ENCODE results near the gene LHFPL2.

Gene LHFPL2

DNA sequence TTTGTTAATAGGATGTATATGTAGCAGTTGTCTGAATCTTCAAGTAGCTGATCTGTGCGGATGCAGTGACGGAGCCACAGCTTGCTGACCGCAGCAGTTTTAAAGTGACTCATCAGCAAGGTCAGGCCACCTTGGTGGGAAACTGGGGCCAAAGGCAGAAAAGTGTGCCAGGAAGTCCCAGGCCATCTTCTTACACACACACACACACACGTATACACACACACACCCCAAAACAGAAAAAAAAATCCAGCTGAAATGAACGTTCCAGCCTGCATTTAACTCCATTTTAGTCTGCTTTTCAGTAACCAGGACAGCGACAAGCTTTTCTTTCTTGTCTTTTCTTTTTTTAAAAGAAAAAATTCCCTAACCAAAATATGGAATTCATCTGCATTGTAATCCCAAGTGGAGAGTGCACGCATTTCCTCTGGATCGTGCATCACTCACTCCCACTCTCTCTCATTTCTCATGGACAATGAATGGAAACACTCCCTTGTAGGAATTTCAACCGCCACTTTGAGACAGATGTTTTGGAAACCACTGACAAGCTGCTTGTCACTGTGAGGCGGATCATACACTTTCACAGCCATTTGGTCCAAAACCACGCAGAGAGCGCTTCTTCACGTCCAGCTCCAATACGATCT, 103.9 kb downstream of the LHFPL2 start:
- DNase-seq (ENCODE audit: low spot score) = no peak

DNA sequence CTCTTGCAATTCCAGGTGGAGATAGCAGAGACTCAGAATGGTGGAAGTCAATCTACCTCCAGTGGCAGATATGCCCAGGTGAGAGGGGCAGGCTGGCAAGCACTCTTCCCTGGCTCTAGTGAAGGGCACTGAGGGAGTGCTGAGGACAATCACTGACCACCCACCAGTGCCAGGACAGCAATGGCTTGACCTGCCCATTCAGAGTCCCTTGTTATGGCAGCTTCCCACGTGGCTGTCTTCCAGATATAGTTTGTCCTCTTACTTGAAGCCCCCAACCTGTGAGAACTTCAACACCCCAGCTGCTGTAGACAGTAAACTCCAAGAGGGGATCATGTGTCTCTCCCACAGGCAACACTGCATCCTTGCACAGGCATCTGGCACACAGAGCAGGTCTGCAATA, 104.7 kb downstream of the LHFPL2 start:
- DNase-seq (ENCODE audit: low spot score) = no peak

DNA sequence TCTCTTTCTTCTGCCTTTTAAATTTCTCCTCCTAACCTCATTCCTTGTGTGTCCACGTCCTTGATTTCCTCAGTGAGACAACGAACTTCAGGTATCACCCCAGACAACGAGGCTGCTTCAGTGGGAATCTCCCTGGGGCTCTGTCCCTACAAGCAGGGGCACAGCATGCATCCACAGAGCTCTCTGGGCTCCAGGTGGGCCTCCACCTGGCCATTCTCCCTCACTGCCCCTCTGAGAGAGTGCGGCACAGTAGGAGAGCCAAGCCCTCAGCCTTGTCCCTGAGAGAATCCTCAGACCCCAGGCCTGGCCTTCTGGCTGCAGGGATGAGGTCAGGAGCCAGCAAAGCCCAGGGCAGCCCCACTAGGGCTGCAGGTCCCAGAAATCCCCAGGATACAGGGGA, 105.3 kb downstream of the LHFPL2 start:
- no peak for DNase-seq (ENCODE audit: low spot score)

DNA sequence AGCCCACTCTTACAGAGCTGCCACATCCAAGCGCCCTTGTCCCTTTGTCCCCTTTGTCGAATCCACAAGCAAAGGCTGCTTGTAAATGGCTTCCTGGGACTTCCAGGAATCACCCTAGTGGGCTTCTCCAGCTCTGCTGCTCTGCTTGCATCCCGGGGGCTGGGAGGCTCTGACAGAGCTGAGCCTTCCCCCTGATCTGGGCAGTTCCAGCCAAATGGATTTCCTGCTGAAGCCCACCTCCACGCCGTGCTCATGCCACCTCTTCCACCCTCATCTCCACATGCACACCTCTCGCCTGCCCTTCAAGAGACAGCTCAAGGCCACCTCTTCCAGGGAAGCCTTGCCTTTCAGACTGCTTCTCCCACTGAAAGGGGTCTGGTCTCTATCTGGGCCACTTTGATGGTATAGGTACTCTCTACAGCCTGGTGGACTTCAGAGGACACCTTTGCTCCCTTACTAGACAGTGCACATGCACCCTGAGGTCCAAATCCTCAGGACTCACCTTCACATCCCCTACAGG, 106.2 kb downstream of the LHFPL2 start:
- no peak for DNase-seq (ENCODE audit: low spot score)

DNA sequence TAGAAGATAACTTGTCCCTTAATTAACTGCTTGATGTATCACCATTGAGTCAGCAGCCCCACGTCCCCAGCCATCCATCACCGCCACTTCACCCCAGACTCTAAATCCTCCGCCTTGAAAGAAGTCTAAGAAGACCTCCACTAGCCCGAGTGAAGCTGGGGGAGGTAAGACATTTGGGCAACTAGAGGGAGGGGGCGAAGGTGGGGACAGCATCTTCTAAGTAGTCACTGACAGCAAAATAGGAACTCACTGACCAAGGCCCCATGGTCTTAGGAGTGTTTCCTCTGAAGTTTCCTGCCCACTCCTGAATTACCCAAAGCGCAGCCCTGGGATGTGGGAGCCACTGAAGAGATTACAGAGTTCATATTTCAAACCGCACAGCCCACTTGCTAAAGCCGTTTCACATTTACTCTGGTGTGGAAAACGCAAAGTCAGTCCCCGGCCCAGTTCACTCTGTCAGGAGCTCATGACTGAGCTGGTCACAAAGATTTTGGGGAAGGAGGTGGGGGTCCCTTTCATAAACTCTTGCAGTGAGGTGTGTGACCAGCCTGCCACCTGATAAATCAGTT, 107.4 kb downstream of the LHFPL2 start:
- DNase-seq (ENCODE audit: low spot score) = no peak

DNA sequence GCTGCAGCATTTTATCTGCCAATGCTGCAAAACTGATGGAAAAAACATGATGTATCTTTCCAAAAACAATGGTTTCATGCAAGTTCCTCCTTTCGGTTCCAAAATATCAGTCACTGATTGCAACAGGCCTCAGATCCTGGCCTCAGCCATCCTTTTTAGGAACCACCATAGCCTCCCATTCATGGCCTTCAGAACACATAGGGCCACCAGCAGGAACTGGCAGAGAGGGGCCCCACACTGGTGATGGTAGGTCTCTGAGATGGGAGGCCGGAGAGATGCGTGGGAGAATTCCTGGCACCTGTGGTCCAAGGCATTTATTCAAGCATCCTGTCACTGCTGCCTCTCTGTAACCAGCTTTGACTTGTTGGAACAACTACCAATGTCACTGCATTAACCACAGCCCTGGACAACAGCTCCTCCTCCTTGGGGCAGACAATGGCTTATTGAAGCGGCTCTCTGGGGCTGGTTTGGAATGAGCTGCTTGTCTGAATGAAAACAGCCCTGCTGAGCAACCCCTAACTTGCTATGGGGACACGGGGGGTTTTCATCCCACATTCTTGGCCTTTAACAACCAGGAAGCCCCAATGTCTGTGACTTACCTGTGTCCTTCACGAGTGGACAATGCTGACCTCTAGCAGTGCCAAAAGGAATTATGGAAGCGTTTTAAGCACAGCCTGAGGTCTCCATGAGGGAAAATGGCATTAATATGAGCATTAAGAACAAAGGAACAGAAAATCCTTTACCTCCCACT, 108.1 kb downstream of the LHFPL2 start:
- no peak for DNase-seq (ENCODE audit: low spot score)

DNA sequence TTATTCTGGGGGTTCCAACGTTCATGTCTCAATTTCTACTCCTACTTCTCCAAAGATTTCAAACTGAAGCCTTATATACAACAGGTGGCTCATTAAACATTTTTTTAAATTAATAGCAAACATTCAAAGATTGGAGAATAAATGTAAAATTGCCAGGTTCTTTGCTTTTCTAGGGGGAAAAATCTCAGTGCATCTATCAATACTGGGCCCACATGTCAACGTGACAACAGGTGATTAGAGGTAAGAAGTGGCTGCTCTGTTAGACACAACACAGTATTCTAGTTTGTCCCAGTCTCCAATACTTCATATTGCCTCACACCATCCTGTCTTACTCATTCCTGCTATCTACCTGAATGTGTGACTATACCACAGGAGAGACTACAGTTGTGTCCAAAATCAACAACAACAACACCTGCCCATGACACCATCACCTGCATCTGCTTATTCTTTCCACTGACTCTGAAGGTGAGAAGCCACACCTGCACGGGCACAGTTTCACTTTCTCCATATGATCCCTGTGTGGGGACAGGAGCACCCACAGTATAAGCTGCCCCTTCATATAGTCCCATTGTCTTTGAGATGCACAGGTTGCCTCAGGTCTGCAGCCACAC, 110.2 kb downstream of the LHFPL2 start:
- DNase-seq (ENCODE audit: low spot score) = no peak

DNA sequence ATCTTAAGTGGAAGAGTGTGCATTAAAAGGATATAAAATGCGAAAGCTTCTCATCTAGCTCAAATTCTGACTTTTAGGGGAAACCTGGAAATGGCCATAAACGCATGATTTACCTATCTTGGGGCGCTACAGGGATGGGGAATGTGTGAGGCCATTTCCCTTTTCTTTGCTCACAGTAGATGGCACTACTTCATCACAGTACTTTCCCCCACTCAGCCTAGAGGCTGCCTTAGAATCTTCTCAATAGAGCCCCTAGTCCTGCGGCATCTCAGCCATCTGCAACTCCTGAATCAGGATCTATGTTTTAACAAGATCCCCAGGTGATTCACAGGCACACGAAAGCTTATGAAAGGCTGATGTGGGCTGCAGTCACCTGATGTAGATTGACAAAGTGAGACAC, 110.8 kb downstream of the LHFPL2 start:
- DNase-seq (ENCODE audit: low spot score) = no peak

DNA sequence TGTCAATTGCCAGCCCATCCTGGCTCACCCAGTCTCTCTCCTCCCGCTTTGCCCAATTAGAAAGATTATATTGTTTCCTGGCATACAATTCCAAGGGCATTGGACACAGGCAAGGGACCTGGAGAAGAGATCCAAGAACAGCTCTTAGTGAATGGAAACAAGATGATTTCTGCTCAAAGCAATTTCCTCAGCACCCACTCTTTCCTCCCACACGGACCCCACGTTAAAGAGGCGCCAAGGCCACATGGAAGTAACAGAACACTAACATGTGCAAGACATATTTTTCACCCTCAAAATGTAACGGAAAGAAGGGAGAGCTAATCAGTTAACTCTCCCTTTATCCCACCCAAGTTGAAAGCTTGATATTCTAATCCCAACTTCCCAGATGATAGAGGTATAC, 111.2 kb downstream of the LHFPL2 start:
- DNase-seq (ENCODE audit: low spot score) = no peak

DNA sequence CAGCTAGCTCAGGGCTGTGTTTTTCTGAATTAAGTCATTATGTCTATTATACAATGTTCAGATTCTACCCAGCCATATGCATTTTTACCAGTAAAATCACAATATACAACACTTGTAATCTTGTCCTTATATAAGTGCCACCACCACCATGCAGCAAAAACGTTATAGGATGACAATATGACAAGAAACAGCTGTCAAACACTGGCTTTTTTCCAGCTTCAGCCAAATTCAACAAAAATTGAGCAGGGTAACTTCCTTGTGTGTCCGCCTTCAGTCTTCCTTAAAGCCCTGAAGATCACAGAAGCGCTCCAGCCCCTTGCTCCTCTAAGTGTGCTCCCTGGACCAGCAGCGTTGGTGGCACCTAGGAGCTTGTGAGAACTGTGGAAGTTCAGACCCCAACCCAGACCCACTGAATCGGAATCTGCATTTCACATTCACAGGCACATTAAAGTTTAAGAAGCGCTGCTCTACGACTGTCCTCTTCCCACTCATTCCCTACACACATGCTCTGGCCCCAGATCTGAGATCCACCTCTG, 111.8 kb downstream of the LHFPL2 start:
- no peak for DNase-seq (ENCODE audit: low spot score)

DNA sequence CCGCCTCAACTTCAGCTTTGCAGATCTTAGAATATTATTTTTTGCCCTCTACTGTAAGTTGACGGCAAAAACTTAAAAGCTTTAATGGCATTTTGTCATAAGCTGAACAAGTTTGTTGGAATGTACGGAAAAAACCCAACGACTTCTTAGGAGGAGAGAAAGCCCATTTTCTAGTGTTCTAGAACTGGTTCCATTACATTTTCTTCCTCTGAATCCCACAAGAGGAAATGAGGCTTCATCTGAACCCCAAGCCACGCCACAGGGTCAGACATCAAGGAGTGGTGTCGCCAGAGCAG, 113.7 kb downstream of the LHFPL2 start:
- no peak for DNase-seq (ENCODE audit: low spot score)

DNA sequence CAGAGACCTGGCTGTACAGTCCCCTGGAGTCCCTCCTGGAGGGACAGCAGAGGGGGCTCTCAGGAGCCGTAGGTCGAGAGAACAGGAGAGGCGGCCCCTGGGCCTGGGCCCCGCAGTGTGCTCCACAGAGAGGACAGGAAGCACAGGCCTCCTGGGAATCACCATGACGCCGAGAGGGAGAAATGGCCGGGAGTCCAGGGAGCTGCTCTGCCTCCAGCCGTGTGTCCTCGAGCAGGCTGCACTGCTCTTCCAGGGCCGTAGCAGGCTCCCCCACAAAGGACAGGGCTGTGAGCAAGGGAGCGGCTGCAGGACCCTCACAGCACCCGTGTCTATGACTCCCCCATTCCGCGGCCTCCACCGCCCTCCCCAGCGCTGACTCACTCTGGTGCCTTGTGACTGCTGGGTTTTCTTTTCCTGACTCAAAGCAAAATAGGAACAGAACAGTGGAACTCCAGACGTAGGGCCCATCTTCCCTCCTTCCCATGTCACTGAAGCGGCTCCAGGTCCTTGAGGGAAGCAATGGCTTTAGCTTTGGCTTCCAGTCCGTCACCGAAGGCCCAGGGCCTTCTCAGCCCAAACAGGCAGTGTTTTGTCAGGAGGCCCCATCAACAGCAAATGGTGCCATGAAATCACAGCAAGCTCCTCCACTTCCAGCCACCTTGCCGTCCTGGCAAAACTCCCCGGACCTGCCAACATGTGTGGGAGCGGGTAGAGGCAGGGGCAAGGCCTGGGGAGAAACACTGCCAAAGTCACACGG, 114.2 kb downstream of the LHFPL2 start:
- no peak for DNase-seq (ENCODE audit: low spot score)

DNA sequence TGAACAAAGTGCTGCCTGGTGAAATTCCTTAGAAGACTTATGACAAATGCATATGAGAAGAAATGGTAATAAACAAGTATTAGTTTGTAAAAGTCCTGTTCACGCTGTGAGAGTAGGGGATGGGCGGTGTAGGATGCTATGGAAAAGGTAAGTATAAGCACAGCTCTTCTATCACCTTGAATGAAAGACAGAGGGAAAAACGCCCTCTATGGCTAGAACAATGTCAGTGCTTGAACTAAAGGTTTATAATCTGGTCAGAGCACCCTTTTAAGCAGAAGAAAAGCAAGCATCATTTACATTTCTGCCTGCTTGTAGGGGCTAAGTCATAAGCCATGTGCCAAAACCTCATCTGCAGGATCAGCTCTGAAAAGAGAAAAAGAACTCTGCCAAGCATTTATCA, 115.2 kb downstream of the LHFPL2 start:
- no peak for DNase-seq (ENCODE audit: low spot score)

DNA sequence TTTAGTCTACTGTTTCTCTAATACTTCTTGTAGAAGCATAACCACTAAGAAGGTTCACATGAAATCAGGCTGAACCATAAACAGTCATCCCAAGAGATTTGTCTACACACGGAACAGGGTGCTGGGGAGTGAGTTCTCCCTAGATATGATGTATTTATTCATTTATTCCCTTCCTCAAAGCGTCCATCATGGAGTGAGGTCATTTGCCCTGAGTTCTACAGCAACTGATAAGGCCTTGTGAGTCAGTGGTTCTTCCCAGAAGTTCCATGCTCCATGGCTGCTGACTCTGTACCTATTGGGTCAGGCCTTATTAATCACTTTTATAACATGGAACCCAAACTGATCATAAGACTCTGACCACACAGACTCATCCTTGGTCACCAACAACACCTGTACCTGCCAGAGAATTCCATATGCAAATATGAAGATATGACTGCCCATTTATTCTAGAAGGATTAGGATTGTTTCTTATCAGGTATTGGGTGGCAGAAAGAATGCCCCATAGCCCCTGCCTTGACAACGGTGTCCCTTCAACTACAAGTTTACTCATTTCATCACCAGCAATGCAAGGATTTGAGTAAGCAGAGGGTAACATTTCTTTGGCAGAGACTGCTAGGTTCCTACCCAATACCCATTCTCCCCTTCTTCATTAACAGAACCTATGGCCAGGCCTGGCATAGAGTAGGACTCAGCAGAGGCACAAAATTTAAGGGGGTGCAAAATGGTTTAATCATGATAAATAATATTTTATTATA, 118.1 kb downstream of the LHFPL2 start:
- no peak for DNase-seq (ENCODE audit: low spot score)

DNA sequence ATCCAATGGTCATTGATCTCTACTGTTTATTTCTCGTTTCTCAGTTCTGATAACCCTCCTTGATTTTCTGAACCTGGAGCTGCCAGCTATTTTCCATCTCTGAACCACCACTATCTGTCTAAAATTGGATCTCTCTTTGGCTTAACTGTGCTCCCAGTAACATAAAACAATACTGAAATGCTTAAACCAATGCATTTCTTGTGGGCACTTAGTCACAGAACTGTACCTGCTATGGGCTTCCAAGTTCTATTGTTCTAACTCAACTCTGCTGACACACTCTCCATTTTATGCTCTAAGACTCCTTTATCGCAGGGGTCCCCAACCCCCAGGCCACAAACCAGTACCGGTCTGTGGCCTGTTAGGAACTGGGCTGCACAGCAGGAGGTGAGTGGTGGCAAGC, 120.6 kb downstream of the LHFPL2 start:
- DNase-seq (ENCODE audit: low spot score) = no peak

DNA sequence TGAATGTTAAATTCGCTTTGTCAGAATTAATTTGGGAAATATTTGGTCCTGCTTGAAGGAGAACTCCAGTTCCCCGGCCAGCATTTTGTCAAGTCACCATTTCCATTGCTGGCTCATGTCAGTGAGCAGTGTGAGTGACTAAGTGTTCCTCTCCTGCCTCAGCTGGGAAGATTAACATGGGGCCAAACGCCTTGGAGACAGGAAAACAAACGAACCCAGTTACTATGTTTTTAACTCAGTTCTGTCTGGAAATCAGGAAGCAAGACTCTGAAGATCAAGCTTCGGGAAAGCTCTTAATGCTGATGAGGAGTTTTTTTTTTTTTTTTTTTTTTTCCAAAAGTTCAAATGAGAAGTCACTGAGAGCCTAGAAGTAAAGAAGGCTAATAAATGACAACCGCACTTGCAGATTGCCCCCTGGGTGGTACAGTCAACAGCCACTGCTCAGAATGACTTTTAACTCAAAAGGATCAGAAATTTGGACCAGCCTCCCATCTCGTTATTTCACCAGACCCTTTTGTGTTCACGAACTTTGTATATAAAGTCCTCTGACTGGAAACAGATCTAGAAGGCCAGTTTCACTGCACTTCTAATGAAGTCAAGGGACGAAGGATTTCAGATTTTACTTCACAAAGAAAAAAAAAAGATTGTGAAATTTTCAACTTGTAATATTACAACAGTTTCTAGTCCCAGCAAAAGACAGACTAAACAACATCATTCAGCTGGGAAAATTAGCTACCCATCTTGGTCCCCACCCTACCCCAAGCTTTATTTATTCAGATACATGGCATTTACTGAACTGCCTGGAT, 121.3 kb downstream of the LHFPL2 start:
- DNase-seq (ENCODE audit: low spot score) = no peak

DNA sequence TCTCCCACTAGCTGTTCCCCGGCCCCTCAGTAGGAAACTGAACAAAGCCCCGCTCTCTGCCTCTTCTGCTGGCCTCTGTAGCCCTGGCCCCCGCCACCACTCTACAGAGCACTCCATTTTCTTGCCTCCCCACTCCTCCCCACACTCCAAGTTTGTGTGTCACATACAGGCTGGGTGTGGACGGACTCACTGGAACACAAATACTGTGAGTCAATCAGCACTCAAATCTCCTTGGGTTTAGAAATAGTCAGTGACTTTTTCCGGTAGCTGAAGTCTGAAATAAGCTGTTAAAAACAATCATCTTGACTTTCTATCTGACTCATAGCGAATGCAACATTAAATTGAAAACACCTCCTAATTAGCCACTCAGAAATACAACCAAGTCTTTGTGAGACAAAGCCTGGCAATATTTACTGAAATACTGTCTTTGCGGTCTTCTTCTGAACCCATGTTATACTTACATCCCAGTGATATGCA, 122.5 kb downstream of the LHFPL2 start:
- no peak for DNase-seq (ENCODE audit: low spot score)

DNA sequence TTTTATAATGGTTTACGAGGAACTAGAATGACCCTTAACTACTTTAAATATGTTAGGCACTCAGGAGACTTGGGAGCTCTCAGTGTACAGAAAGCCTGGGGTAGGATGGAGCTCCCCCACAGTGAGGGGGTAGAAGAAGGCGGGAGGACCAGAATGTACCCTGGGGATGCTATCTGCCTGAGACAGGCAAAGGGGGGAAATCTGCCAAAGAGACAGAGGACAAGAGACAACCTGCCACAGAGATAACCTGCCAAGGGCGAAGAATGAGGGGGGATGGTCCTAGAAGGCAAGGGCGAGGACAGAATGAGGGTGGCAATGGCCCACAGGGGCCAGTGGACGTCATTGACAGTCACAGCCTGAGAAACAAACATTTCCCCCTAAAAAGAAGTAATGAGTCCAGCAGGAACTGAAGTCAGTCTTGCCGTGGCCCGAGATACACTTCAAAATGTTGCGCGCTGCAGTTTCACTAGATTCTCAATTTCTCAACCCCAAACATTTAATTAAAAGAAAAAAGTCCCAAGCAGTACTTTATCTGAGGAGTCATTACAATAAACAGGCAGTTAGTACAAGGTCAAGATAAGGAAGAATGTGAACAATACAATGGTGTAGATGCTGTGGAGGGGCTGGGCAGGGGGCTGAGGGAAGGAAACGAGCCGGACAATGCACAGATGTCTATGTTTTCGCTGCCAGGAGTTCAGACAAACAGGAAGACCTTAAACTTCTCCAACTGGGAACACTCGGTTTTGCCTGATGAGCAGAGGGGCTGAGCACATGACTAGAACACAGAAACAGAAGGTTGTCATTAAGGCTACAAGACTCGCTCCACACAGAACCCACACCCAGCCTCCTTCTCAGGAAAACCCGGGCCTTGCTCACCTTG, 125.0 kb downstream of the LHFPL2 start:
- no peak for DNase-seq (ENCODE audit: low spot score)

DNA sequence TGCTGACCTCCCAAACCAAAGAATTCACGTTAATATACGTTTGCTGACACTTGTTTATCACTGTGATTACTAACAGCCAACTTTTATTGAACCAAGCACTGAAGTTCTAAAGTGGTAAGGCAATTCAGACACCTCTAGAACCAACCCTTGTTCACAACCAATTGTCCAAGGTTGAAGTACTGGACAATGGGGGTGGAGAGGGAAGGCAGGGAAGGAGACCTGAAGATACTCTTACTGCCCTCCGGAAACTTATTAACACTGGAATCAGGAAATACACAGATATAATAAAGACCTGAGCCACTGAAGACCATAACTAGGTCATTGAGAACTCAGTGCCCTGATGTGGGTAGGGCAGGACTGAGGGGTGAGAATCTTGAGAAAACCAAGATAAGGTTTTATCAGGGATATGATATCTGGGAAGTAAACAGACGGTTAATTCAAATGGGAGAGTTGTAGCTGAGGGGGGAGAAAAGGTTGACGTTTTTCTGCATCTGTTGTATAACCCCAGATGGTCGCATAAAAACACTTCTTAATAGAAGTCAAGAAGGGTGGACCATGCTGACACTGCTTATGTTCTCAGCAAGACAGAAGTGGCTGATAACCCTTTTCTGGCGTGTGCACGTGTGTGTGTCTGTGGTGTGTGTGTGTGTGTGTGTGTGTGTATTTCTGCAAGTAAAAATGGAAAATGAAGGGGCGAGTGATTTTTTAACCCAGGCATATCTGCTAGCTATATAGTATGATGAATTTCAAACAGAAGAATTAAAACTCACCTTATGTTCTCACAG, 125.9 kb downstream of the LHFPL2 start:
- DNase-seq (ENCODE audit: low spot score) = no peak

All from CD4-positive, alpha-beta T cell treated with Interleukin-15 for 4 hours (primary cell).